HG03378 (cell line): ENCODE data around the gene CRP.
"Not testable (repeated sequence)": the region's sequence is repeated elsewhere in the genome, so short reads cannot be mapped to it uniquely, and the experiment has no call there.

Source experiments
- ATAC-seq: cut with Tn5 transposase; IDR thresholded peaks from one replicate; pipeline ENCODE4 v1.9.1; 2021; ENCODE audit warnings: mild to moderate bottlenecking, moderate library complexity; ENCODE audit not compliant: unreplicated experiment

Gene CRP, protein sequence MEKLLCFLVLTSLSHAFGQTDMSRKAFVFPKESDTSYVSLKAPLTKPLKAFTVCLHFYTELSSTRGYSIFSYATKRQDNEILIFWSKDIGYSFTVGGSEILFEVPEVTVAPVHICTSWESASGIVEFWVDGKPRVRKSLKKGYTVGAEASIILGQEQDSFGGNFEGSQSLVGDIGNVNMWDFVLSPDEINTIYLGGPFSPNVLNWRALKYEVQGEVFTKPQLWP

DNA sequence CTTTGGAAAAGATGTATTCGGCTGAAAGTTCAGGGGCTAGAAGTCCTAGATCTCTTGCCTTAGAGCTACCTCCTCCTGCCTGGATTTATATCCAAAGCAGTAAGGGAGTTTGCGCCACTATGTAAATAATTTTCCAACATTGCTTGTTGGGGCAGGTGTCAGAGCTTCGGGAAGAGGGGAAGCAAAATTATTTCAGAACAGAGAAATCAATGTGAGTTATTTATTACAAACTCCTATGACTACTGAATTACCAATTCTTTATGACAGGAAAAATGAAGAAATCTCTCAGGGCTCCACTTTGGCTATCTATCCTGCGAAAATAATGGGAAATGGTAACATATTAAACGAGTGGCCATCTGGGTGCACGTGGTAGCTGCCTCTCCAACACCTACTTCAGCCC lies at the start of gene CRP:
CRP (minus strand) TSS at position 61 of the 400 bp plus-strand sequence. CDS start 104 bp downstream, outside the sequence.
- ATAC-seq = no peak

DNA sequence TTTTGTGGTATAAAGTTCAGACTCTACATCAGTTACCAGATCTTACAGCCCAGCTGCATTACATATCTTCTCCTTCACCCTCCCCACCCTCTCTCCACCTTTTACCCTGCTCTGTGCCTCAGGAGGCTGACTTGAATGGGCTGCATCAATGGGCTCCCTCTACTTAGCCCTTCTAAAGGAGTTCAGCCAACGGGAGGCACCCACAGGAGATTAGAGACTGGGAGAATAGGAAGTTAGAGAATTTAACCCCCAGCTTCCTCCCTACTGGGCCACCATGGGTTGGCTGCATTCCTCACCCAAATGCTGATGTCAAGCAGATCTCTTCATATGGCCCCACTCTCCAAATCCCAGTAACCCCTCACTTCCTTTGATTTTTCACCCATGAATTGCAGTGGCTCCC lies 49.3 kb upstream of the CRP start:
- ATAC-seq = no peak

DNA sequence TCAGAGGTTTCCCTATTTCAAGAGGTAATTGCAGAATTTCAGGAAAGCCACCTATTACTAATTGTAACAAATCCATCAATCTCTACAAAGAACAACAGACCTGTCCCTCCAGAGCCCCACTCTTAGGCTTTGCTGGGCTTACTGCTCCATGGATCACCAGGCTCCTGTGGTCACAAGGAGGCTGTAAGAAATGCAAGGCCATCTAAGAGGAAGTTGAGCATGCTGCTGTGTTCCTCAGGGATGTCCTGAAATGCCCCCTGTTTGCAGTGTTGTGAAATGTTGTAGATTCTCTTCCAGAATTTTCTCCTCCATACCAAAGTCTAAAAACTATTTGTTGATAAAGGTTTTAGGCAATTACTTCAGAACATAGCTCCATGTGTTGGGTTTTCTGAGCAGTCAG lies 42.0 kb upstream of the CRP start:
- ATAC-seq = no peak

DNA sequence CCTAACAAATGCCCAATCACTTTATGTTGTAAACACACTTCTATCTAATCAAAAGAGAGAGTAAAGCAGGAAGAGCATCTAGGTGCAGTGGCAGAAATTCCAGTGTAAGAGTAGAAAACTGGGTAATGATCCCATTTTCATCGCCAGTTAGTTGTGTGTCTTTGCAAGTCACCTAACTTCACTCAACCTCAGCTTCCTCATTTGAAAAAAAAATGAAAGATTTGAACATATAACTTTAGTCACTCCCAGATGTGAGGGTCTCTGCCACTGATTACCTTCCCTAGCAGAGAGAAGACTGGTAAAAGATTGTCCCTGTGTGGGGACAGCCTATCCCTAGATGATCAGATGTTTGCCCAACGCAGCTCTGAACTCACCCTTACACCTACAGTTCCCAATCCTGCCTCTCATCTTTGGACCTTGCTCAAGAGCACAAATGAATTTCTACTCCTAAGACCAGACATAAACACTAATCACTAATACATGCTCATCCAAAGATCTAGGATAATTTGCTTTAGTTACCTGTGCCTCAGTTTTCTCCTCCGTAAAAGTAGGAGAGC lies 41.1 kb upstream of the CRP start:
- no peak for ATAC-seq

DNA sequence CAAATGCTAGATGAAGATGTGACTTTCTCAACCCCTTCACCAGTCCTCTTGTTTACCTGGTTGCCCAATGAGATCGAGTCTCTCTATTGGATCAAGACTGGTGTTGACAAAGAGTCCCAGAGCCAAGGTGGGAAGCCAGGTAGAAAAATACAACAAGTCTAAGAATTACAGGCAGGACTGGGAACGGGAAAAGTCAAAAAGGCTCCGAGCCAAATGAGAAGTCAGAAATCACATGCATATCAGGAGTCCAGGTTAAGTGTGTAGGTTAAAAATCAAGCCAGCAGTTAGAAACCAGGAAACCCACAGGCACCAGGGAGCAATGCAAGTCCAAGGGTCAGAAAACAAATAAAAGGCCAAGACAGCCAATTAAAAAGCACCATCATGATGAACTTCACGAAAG lies 39.0 kb upstream of the CRP start:
- ATAC-seq = no peak

DNA sequence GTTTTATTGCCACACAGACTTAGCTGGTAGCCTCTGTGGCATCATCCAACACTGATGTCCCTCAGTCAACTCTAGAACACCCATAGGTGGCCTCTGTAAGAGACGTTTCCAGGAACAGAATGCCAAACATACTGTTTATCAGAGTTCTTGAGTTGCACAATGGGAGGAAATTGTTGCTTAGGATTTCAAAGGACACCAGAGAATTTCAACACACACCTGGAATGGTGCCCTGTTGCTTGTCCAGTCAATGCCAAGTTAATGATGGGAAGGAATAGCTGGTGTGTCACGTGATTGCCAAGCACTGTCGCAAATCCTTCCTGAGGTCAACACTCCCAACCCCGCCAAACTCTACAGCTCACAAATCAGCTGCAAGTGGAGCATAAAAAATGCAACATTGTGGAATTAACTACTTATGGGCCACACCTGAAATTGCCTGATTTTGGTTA lies 37.8 kb upstream of the CRP start:
- ATAC-seq = no peak

DNA sequence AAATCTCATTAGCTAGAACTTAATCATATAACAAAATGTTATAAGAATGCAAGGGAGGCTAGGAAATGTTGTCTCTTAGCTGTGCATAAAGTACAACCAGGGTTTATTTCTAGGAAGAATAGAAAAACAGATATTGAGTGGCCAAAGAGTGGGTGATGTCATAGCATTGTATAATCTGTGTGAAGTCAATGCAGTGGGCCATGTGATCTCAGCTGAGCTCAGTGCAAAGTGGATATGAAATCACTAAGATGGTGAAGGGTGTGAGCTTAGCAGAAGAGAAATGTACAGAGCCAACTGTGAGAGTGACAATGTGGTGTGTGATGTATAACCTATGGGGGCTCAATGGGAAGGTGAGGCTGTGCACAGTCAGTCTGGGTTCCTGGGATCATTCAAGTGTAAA lies 36.6 kb upstream of the CRP start:
- ATAC-seq = no peak

DNA sequence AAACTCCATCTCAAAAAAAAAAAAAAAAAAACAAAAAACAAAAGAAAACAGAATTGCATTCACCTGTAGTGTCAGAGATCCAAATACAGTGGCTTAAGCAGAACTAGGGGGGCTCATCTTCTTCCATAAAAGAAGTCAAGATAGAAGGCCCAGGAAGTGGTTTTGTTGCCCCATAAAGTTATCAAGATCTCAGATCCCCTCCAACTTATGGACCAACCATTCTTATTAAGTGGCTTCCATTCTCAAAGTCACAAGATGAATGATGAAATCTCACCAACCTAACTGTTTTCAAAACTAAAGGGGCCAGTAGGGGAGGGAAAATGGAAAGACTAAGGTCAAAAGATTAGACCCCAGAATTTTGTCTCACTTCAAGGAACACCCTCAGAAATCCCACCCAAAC lies 36.2 kb upstream of the CRP start:
- no peak for ATAC-seq

DNA sequence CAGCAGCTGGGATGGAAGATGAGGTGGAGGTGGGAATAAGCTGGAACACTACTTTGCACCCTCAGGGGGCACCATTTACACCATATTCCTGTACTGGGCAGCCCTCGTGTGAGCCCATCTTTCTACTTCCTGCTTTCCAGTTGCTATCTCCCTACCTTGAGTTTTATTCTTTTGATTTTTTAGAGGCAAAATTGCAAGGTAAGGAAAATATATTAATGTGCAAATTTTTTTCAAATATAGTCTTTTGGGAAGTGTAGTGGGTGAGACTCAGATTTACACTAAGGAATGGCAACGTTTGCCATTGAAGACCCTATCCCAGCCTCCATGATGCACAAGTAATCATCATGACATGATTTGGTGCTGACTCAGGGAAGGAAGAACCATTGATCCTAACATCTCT lies 35.2 kb upstream of the CRP start:
- ATAC-seq = no peak

DNA sequence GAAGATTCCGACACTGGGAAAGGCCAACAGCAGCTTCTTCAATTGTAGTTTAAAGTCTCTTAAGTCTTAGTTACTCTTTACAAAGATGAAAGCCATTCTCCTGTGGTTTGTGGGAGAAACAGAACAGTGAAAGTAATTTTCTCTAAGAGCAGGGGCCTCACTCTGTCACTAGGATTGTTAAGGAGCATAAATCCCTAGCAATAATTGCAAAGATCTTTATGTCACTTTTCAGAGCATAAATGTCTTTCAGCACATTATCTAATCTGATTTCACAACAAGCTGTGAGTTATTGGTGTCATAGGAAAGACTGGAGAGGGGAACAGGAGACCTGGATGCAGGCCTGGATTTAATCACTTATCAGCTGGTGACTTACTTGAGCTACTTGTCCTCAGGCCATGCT lies 34.0 kb upstream of the CRP start:
- ATAC-seq = no peak

DNA sequence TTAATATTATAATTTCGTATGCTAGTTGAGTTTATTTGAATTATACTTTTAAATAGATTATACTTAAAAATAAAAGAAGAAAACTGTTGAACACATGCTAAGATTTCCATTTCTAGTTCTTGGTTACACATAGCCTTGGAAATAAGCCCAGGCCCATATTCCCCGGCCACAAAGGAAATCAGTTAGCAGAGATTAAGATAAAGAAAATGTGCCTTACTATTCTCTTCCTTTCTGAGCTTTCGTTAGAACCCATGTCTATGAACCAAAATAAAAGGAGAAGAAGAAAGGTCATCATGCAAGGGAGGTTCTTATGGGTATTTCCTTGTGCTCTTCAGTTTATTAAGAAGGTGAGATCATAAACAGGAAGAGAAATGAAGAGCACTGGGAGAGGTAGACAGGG lies 32.3 kb upstream of the CRP start:
- no peak for ATAC-seq

DNA sequence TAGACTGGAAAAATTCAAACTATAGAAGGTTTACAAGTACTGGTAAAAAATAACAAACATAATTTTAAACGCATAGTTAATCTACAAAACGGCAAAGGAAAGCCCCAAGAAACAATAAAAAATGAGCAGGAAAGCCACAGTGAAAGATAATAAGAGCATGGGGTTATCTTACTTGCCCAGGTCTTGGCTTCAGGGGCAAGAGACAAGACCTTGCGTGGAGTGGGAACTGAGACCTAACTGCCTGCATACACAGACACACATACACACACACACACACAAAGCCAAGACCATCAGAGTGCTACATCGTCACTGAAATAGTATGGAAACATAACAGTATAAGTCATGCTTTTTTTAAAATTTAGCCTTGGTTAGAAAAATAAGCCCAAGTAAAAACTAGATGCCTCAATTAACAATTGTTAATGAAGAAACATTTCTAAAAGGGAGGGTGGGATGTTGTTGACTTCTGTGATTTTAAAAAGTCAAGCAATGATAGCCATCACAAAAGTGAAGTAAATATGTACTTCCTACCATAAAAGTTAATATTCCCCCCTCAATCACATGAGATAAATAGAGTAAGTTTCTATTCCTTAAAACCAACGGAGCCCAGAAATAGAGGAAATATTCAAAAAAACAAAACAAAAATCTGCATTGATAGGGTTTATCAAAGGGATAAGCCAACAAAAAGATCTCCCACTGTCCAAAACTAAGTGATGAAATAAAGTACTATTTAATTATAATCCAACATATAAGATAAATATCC lies 29.4 kb upstream of the CRP start:
- ATAC-seq = no peak

DNA sequence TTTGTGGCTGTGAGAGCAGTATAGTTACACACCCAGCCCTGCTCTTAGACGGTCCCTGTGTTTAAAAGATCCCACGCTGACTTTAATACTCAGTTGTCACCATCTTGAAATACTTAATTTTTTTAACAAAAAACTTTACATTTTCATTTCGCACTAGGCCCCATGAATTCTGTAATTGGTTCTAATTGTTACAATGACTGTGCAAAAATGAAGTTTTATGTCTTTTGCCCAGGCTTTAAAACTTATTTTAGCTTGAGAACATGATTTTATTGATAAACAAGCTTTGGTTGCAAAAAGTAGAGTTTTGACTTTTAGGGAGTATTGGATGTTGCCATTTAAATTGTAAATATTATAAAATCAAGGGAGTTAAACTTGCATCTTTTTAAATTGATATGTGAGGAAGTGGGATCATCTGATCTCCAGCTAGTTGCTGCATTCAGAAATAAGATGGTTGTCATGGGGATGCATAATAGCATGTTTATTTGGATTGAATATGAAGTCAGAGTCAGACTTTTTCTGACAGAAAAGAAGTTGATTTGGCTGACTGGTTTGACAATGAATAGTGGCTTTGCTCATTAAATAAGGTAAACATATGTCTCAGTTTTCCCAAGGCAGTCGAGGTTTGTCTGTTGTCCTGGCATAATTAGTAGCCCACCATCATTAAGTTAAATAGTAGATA lies 23.0 kb upstream of the CRP start:
- ATAC-seq = no peak

DNA sequence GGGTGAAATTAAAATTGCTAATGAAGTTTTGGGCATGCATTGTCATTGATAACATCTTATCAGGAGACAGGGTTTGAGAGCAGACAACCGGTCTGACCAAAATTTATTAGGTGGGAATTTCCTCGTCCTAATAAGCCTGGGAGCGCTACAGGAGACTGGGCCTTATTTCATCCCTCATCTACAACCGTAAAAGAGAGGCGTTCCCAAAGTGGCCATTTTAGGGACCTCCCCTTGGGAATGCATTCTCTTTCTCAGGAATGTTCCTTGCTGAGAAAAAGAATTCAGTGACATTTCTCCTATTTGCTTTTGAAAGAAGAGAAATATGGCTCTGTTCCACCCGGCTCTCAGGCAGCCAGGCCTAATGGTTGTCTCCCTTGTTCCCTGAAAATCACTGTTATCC lies 8.8 kb upstream of the CRP start:
- ATAC-seq = not testable (repeated sequence)

DNA sequence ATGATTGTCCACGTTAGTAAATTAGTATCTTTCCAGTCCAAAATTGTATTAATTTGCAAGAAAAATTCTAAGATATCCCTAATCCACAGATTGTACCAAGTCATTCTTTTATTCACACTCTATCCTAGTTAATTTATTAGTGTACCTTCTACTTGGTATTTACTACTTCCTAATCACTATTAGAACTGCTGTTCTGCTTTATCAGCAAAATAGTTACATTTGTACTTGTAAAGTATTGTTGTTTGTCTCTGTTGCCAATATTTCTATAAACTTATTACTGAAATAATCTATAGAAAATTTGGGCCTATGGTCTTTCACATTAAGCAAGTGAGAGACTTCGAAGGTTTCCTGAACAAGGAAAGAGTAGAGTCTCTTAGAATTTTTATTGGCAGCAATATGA lies 5.6 kb upstream of the CRP start:
- ATAC-seq = no peak

DNA sequence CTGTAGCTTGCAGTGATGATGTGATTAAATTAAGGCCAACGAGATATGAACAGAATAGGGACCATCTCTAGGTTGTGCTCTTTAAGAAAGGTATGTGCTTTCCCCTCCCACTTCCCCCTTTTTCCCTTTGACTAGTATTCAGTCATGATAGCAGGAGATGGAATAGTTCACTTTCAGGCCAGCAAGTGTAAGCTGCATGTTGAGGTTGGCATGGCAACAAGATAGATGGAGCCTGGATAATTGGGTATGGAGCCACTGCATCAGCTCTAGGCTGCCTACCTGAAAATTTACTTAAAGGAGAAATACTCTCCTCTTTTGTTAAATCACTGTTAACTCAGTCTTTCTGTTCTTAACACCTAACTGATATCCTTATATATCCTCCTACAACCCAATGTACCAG lies 1.5 kb upstream of the CRP start:
- ATAC-seq = no peak

DNA sequence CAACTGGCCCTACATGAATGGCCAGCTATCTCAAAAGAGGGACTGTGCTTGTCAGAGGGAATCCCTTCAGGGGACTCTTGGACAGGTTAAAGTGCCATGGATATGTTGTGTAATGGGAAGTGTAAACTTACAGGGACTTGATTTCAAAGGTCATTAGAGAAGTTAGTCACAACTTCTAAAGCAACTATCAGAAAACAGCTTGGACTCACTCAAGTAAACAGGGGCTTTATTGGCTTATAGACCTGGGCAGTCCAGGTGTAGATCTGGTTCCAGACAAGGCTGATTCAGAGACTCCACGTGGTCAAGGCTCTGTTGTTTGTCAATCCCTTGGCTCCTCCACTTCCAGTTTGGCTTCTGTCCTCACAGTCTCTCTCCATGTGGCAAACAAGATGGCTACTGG lies 2.3 kb downstream of the CRP start:
- no peak for ATAC-seq

DNA sequence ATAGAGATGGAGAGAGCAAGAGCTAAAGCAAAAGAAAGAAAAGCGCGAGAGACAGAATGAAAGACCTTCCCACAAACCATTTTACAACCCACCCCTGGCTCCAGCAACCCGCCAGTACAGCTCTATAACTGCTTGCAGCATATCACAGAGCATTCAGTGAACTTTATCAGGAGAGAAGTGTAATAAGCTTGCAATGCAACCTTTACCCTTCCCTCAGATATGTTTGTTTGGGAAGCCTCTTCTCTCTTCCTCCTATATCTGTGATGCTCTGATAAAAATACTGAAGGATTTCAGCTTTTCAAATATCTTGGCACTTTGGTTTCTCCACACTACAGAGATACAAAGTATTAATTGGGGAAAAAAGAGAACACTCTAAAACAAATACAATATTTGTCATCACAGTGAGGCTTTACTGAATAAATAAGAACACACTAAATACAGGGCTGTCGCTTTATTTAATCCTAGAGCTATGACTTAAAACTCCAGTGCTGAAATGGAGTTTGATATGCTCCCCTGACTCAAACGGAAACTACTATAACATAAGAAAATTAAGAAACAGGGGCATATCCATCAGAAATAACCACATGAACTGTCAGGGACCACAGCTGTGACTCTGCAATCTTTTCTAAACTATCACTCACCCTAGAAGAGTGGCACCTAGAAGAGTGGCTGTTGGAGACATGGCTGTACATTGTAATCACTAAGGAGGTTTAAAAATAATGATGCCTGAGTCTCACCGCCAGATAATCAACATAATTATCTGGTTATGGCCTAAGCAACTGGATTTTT lies 6.7 kb downstream of the CRP start:
- ATAC-seq = no peak

DNA sequence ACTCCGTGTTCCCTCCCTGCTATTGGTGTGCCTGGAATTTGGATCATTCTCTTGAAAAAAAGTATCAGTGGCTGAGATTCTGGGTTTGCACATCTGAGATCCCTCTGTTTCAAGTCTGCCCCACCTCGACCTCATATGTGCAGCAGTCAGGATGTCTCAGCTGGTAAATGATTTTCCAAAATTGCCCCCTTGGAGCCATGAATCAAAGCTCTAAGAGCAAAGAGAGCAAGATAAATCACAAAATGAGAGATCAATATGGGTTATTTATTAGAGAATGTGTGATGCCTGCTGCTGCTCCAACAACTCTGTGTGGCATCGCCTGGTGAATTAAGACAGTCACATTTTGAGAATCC lies 8.5 kb downstream of the CRP start:
- no peak for ATAC-seq

DNA sequence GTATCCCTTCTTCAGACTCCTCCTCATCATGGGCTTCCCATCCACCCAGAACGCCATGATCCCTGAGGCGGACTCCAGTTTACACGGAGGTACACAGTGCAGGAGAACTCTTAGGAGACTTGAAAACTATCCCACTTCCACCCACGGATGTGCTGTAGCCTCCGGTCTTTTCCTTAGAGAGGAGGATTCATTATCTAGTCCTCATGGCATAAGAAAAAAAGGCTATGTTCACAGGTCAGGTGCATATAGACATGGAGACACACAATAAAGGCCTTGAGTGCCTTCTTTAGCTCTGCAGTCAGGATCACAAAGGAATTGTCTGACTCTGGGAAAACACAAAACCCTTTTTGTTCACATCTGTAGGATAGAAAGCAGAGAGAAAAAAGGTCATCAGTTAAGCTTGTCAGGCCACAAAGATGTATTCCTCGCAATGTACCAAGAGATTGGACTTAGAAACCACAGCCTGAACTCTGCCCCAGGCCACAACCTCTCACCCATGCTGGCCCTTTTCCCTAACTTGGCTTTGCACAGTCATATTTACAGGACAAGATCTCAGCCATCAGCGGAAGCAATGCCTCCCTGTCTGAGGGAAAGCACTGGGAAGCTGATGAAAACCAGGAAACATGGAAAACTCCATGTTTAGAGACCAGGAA lies 9.0 kb downstream of the CRP start:
- no peak for ATAC-seq

DNA sequence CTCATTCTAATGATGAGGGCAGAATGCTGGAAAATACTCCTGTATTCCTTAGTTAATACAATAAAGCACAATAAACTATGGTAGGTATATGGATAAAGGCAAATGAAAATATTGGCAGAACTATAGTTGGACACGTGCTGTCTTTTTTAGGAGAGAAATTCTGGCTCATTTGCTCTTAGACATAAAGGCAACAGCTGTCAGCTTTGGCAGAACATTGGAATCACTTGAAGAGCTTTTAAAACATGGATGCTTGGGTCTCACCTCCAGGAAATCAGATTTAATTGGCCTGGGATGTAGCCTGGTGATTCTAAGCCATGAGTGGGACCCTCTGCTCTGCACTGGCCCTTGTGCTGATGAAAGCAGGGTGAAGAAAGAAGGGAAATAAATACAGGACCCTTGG lies 9.9 kb downstream of the CRP start:
- ATAC-seq = no peak
